Activated CD4-positive, alpha-beta T cell treated with anti-CD3 and anti-CD28 coated beads for 36 hours (primary cell): ENCODE data around the gene SLC9A5. TPM values are rescaled to one million over a fixed set of nuclear protein-coding genes. Genes with fewer than 3 reads are reported as not detected.

Source experiments
- ATAC-seq: fragments of 200-7000 bp; cut with Tn5 transposase; one replicate; pipeline ENCODE4 v1.10.0; 2021; ENCODE audit warnings: mild to moderate bottlenecking, moderate library complexity
- CTCF ChIA-PET: fragments of 350-600 bp; sonication (Branson Sonifier 250); formaldehyde crosslinking; loops from one replicate; lab custom pipeline; 2021; ENCODE audit warnings: antibody characterized with exemption; lab: Charles Lee
- POLR2A ChIA-PET: fragments of 350-600 bp; sonication (Branson Sonifier 250); formaldehyde crosslinking; loops from one replicate; lab custom pipeline; 2021; ENCODE audit warnings: antibody characterized with exemption, inconsistent platforms; lab: Charles Lee
- DNase-seq: peaks from one replicate; pipeline ENCODE4 v3.0.0-alpha.2; 2020
- H3K27ac Mint-ChIP-seq: one replicate; pipeline ENCODE4 v1.8.0; 2021; ENCODE audit warnings: mixed read lengths
- H3K27me3 Mint-ChIP-seq: one replicate; pipeline ENCODE4 v1.8.0; 2021; ENCODE audit warnings: mixed read lengths
- H3K36me3 Mint-ChIP-seq: one replicate; pipeline ENCODE4 v1.8.0; 2021; ENCODE audit warnings: low read depth, mixed read lengths
- H3K4me1 Mint-ChIP-seq: one replicate; pipeline ENCODE4 v1.8.0; 2021; ENCODE audit warnings: mixed read lengths
- H3K4me3 Mint-ChIP-seq: one replicate; pipeline ENCODE4 v1.8.0; 2021; ENCODE audit warnings: mild to moderate bottlenecking, moderate library complexity, mixed read lengths
- H3K9me3 Mint-ChIP-seq: one replicate; pipeline ENCODE4 v1.8.0; 2021; ENCODE audit warnings: low read depth, mixed read lengths
- intact Hi-C, 2 experiments: fragments of 100-400 bp; cut with DNase I in 1 of 2; cut with micrococcal nuclease in 1 of 2; formaldehyde crosslinking; loops; one replicate each; pipeline versions ENCODE4 v1.14.2 to v1.15.1; 2022 to 2024; cut with DNase I, micrococcal nuclease
- total RNA-seq, 2 experiments: library from RNA; stranded (reverse); gene quantifications; one replicate each; pipeline ENCODE4 v1.2.3, GENCODE V29; 2021

Gene SLC9A5
- total RNA-seq, 2 experiments from 2014 or later: 4.5 to 5.5 TPM

DNA sequence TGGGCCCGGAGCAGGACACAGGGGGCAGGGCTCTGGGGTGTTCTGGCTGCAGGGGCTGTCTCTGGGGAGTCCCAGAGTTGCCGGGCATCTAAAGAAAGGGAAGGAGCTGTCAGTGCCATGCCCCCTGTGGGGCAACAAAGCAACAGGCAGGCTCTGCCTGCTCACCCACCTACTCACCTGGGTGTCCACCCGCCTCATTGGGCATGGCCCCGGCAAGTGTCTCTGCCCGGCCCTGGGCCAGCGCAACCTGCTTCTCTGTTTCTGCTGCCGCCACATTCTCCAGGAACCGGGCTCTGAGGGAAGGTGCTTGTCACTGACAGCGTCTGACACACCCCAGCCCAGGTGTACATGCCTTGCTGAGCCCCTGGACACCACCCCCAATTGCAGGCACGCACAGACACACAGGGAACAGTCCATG, 14.6 kb upstream of the SLC9A5 start:
- POLR2A ChIA-PET: interaction anchor here (0.6 to 0.8 kb wide), 2 partner anchors 10 to 213 kb away, joined by 3 read pairs; no protein-coding TSS in a partner anchor
- no peak overlapping the region for H3K27ac Mint-ChIP-seq
- H3K36me3 Mint-ChIP-seq: peaks cover 52% of the 10 kb centered on the region

GRCh38 chr16:67235816-67236562, 12.8 kb upstream of the SLC9A5 start:
- Mint-ChIP-seq H3K4me3 (peak overlapping the region; percentile 66), H3K9me3 (no peaks in the 10 kb centered on the region), H3K27ac (peak overlapping the region; percentile 78), H3K27me3 (no peaks in the 10 kb centered on the region), H3K4me1 (peaks cover 5% of the 10 kb centered on the region), H3K36me3 (peaks cover 43% of the 10 kb centered on the region)
- peak; percentile 56 for ATAC-seq
- DNase-seq: peak; percentile 66
- intact Hi-C loops: loop anchor here (1.0 kb wide), 3 partner anchors 8 to 11 kb away; partner anchors contain the start of genes TMEM208 (in 2 of the 2) and FHOD1 (in 1 of the 2)
- POLR2A ChIA-PET: interaction anchor here (0.7 kb wide), 1 partner anchor 8 kb away, joined by 3 read pairs; no protein-coding TSS in a partner anchor
- CTCF ChIA-PET: interaction anchor here (0.6 to 1.0 kb wide), 4 partner anchors 9 to 38 kb away, joined by 3 read pairs; partner anchors contain the start of gene TMEM208

More for the DNA sequence above, 14.6 kb upstream of the SLC9A5 start:
- Mint-ChIP-seq H3K9me3 (no peaks in the 10 kb centered on the region), H3K27me3 (no peaks in the 10 kb centered on the region), H3K4me1 (peaks cover 5% of the 10 kb centered on the region), H3K4me3 (no peak overlapping the region)
- CTCF ChIA-PET: interaction anchor here (1.7 kb wide), 1 partner anchor 13 kb away, joined by 4 read pairs; the partner anchor contains the start of gene FHOD1
- ATAC-seq (no peak), DNase-seq (no peak)
- intact Hi-C loops: no loop called here

DNA sequence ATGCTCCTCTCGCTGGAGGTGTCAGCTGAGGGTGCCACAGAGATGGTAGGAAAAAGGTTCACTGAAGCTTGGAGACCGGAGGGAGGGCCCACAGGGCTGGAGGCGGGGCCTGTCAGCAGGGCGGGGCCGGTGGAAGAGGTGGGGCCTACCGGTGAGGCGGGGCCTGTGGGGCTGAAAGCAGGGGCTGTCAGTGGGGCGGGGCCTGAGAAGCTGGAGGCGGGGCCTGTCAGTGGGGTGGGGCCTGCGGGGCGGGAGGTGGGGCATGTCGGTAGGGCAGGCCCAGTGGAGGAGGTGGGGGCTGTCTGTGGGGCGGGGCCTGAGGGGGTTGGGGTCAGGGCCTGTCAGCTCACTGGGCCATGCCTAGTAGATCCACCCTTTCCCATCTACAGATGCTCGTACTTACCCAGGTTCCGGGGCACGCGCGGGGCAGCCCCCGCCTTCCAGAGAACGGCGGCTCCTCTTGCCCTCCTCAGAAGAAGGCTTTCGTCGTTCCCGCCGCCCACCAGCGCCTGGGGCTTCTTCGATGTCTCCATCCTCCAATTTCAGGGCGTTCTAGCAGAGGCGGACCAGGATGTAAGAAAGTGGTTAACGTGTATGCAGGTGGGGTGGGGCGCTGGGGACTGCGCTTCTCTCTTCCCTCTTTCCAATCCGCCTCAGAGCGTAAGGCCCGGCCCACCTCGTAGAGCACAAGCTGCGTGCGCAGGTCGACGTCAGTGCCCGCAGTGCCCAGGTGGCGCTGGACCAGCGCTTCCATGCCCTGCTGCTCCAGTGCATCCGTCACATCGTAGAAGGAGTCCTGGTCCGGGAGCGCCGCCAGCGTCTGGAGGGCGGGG, 12.0 kb upstream of the SLC9A5 start:
- ATAC-seq (peak; percentile 99), DNase-seq (peak; percentile 94)
- H3K36me3 Mint-ChIP-seq: peaks cover 36% of the 10 kb centered on the region
- H3K4me1 Mint-ChIP-seq: peaks cover 12% of the 10 kb centered on the region
- POLR2A ChIA-PET: interaction anchor here (0.6 to 1.9 kb wide), 2 partner anchors 10 to 615 kb away, joined by 3 to 5 read pairs; partner anchors contain the start of gene TMEM208
- peak overlapping the region; percentile 78 for H3K27ac Mint-ChIP-seq
- no peaks in the 10 kb centered on the region for H3K27me3 Mint-ChIP-seq
- intact Hi-C loops: loop anchor here (1.0 kb wide), 3 partner anchors 8 to 11 kb away; partner anchors contain the start of genes TMEM208 (in 2 of the 2) and FHOD1 (in 1 of the 2)
- peak overlapping the region; percentile 66 for H3K4me3 Mint-ChIP-seq
- H3K9me3 Mint-ChIP-seq: no peaks in the 10 kb centered on the region
- CTCF ChIA-PET: interaction anchor here (1.0 to 1.3 kb wide), 2 partner anchors 11 to 25 kb away, joined by 3 read pairs; no protein-coding TSS in a partner anchor

DNA sequence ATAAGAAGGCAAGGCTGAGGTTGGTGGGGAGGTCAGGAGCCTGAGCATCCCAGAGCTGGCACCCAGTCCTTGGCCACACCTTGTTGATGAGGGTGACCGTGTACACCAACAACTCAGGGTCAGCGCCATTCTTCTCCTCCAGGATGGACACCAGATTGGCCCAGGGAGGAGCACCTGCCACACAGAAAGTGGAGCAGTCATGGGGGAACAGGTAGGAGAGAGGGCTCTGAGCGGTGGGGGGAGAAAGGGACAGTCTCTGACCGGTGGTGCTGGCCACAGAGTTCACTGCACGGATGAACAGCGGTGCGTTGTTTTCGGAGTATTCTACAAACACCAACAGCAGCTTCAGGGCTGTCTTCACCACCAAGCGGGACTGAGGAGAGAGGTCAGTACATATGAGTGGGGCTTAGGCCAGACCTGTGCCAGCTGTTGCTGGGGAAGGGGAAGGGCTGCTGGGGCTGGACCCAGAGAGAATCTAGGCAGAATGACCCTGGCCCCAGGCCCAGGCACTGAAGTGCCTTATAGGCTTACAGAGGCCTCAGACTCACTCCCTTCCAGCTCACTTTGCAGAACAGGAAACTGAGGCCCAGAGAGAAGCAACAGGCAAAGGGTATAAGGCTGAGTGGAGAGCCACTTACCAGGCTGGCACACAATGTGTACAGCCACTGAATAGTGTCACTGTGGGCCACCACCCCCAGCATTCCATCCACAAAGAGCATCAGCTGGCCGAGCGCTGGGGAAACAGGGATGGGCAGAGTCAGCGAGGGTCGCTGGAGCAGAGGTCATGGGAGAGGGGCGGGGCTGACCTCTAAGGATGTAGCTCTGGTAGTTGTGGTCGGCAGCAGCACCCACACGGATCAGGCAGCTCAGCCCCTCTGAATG, 11.1 kb upstream of the SLC9A5 start:
- H3K9me3 Mint-ChIP-seq: no peaks in the 10 kb centered on the region
- ATAC-seq: no peak

DNA sequence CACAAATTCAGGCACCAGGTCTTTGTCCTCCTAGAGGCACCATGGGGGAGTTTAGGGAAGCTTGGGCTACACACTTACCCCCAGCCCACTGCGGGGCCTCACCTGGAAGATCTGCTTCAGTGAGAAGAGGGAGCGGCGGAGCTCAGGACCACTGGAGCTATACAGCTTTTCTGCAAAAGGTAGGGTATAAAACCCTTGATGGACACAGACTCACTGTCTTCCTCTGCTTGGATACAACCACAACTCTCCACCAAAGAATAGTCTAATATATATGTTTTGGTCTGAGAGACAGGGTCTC, 10.6 kb upstream of the SLC9A5 start:
- peaks cover 16% of the 10 kb centered on the region for H3K4me1 Mint-ChIP-seq
- intact Hi-C loops: no loop called here
- peaks cover 32% of the 10 kb centered on the region for H3K36me3 Mint-ChIP-seq
- no peak overlapping the region for H3K27ac Mint-ChIP-seq
- no peak for ATAC-seq
- ChIA-PET POLR2A (interaction anchor here (0.6 to 1.9 kb wide), 2 partner anchors 11 to 364 kb away, joined by 5 read pairs; partner anchors contain the start of gene TMEM208), CTCF (interaction anchor here (0.5 to 2.7 kb wide), 3 partner anchors 11 to 189 kb away, joined by 3 to 12 read pairs (median 3); partner anchors contain the start of gene TMEM208)
- no peaks in the 10 kb centered on the region for H3K27me3 Mint-ChIP-seq
- DNase-seq: no peak
- H3K9me3 Mint-ChIP-seq: no peaks in the 10 kb centered on the region
- no peak overlapping the region for H3K4me3 Mint-ChIP-seq

More for the DNA sequence above, 11.1 kb upstream of the SLC9A5 start:
- POLR2A ChIA-PET: interaction anchor here (1.9 kb wide), 1 partner anchor 11 kb away, joined by 5 read pairs; the partner anchor contains the start of gene TMEM208
- Mint-ChIP-seq H3K4me1 (peaks cover 15% of the 10 kb centered on the region), H3K4me3 (no peak overlapping the region), H3K27me3 (no peaks in the 10 kb centered on the region), H3K27ac (peak overlapping the region; percentile 55), H3K36me3 (peaks cover 33% of the 10 kb centered on the region)
- DNase-seq: no peak
- intact Hi-C loops: no loop called here
- CTCF ChIA-PET: interaction anchor here (0.5 to 2.7 kb wide), 4 partner anchors 10 to 189 kb away, joined by 3 to 12 read pairs (median 3); partner anchors contain the start of gene TMEM208

- Mint-ChIP-seq H3K27me3 (no peaks in the 10 kb centered on the region), H3K4me3 (no peak overlapping the region), H3K4me1 (peaks cover 23% of the 10 kb centered on the region), H3K27ac (no peak overlapping the region), H3K36me3 (peaks cover 26% of the 10 kb centered on the region), H3K9me3 (no peaks in the 10 kb centered on the region)
- ChIA-PET CTCF (interaction anchor here (0.5 to 2.7 kb wide), 5 partner anchors 9 to 208 kb away, joined by 3 to 12 read pairs (median 3); partner anchors contain the start of genes FHOD1 and TMEM208), POLR2A (interaction anchor here (0.6 kb wide), 1 partner anchor 365 kb away, joined by 5 read pairs; no protein-coding TSS in a partner anchor)
- no peak for DNase-seq
- intact Hi-C loops: no loop called here
- ATAC-seq: no peak
Observed at GRCh38 chr16:67238806-67239470, 9.8 kb upstream of the SLC9A5 start.

GRCh38 chr16:67240506-67240905, 8.3 kb upstream of the SLC9A5 start:
- intact Hi-C loops: loop anchor here in 1 of 2 experiments (10.0 kb wide), 1 partner anchor 486 kb away; the partner anchor contains the start of gene DYNC1LI2
- DNase-seq: no peak
- no peaks in the 10 kb centered on the region for H3K9me3 Mint-ChIP-seq
- no peak for ATAC-seq
- no peak overlapping the region for H3K4me3 Mint-ChIP-seq
- ChIA-PET POLR2A (no interaction called here), CTCF (interaction anchor here (0.9 kb wide), 1 partner anchor 8 kb away, joined by 3 read pairs; the partner anchor contains the start of gene SLC9A5)
- peaks cover 38% of the 10 kb centered on the region for H3K4me1 Mint-ChIP-seq
- no peaks in the 10 kb centered on the region for H3K27me3 Mint-ChIP-seq
- H3K27ac Mint-ChIP-seq: no peak overlapping the region
- peaks cover 27% of the 10 kb centered on the region for H3K36me3 Mint-ChIP-seq

DNA sequence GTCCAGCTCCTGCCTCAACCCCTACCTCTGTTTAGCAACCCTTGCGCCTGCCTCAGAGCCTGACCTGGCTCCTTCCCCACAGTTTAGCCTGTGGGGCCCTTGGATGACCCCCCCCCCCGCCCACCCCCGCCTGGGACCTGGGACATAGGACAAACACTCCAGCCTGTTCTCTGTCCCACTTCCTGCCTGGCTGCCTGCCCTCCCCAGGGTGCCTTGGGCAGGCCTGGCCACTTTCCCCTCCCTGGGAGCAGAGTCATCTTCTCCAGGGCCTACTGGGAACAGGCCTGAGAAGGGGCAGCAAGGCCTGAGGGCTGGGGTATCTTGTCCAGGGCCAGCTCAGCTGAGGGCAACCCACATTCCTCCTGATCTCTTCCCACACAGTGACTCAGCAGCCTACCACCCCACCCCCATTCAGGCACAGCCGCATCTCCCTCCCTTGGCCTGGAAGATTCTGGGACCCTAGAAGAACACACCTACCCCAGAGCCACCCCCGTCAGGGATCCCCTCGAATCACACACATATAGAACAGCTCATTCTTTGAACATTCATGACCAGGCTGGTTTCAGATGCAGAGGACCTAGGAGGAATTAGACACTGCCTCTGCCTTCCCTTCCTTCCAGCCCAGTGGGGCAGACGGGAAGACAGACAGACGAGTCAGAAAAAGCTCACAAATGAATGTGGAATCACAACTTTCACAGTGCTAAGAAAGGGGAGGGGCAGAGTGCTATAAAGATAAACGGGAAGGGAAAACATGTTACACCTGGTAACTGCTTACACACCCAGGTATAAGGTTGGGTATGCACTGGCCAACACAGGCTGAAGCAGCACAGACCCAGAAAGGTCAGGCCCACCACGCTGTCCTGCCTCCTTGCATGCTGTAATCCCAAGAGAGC, 7.5 kb upstream of the SLC9A5 start:
- no peak overlapping the region for H3K4me3 Mint-ChIP-seq
- no peak for DNase-seq
- H3K27me3 Mint-ChIP-seq: no peaks in the 10 kb centered on the region
- peaks cover 23% of the 10 kb centered on the region for H3K36me3 Mint-ChIP-seq
- H3K4me1 Mint-ChIP-seq: peaks cover 38% of the 10 kb centered on the region
- no peak for ATAC-seq
- ChIA-PET POLR2A (no interaction called here), CTCF (interaction anchor here (0.6 to 1.3 kb wide), 4 partner anchors 14 to 563 kb away, joined by 3 to 5 read pairs (median 3); partner anchors contain the start of gene TMEM208)
- peak overlapping the region; percentile 80 for H3K27ac Mint-ChIP-seq
- no peaks in the 10 kb centered on the region for H3K9me3 Mint-ChIP-seq
- intact Hi-C loops: loop anchor here in 1 of 2 experiments (10.0 kb wide), 1 partner anchor 486 kb away; the partner anchor contains the start of gene DYNC1LI2
